AG04450 (cell line): Measurements from ENCODE around the gene CLDN16. TPM values are rescaled to one million over a fixed set of nuclear protein-coding genes. Genes with fewer than 3 reads are reported as not detected.

Experiments
- CTCF ChIA-PET: fragments of 300-600, 350-600 bp; formaldehyde crosslinking; extraction: SDS; loops from one replicate; lab custom pipeline; 2022; ENCODE audit warnings: antibody characterized with exemption, inconsistent platforms; lab: Charles Lee
- POLR2A ChIA-PET: fragments of 350-600 bp; formaldehyde crosslinking; extraction: SDS; loops from one replicate; lab custom pipeline; 2021; ENCODE audit warnings: antibody characterized with exemption, inconsistent platforms; lab: Yijun Ruan, JAX
- DNase-seq: peaks from one replicate; pipeline ENCODE4 v3.0.0-alpha.2; 2011; ENCODE audit warnings: low read depth, low spot score
- H3K27ac ChIP-seq: one replicate; pipeline ENCODE4 v1.5.1; 2012; ENCODE audit warnings: low read depth, low read length, control low read depth
- H3K27me3 ChIP-seq: one replicate; pipeline ENCODE4 v1.6.0; 2012; ENCODE audit warnings: low read length; ENCODE audit not compliant: control insufficient read depth, insufficient read depth
- H3K4me3 ChIP-seq: 2 replicates; pipeline ENCODE4 v1.5.1; 2011; ENCODE audit warnings: mild to moderate bottlenecking, low read depth, low read length, control low read depth
- H3K9me3 ChIP-seq: 2 replicates; pipeline ENCODE4 v1.5.1; 2012; ENCODE audit warnings: low read length; ENCODE audit not compliant: control insufficient read depth, insufficient read depth
- CTCF ChIP-seq: IDR thresholded peaks from 2 replicates; pipeline ENCODE4 v1.5.1; 2011; ENCODE audit warnings: low read depth, low read length, control low read depth, inconsistent platforms
- polyA plus RNA-seq: library from polyadenylated mRNA; depleted of rRNA; stranded (reverse); fragments of >200 nt; gene quantifications from 2 replicates; pipeline ENCODE4 v1.2.3, GENCODE V29; 2011

The CLDN16 gene
- polyA plus RNA-seq, 1 experiment, result 0.04 TPM

- DNase-seq, result no peak
- H3K9me3 ChIP-seq, result no peaks in the 10 kb centered on the region
- no peak for TF ChIP-seq CTCF
- CTCF ChIA-PET, result no interaction called here
- no peaks in the 10 kb centered on the region for H3K27me3 ChIP-seq
- no peak overlapping the region for H3K4me3 ChIP-seq
- POLR2A ChIA-PET, result no interaction called here
- no peak overlapping the region for H3K27ac ChIP-seq
Observed at GRCh38 chr3:190362258-190362657, 25.7 kb upstream of the CLDN16 start.

- ChIA-PET CTCF (interaction anchor here (0.8 to 2.1 kb wide), 3 partner anchors 11 to 44 kb away, joined by 4 to 7 read pairs (median 5); partner anchors contain the start of gene CLDN1), POLR2A (no interaction called here)
- Histone ChIP-seq H3K4me3 (no peak overlapping the region), H3K27ac (no peak overlapping the region), H3K9me3 (no peaks in the 10 kb centered on the region), H3K27me3 (no peaks in the 10 kb centered on the region)
- DNase-seq, result no peak
- no peak for TF ChIP-seq CTCF
Observed at GRCh38 chr3:190366133-190366532, 21.8 kb upstream of the CLDN16 start.

GRCh38 chr3:190368881-190369280, 19.1 kb upstream of the CLDN16 start:
- no peak for DNase-seq
- POLR2A ChIA-PET, result no interaction called here
- no peak for TF ChIP-seq CTCF
- H3K27me3 ChIP-seq, result no peaks in the 10 kb centered on the region
- CTCF ChIA-PET, result interaction anchor here (1.0 to 2.4 kb wide), 3 partner anchors 46 to 407 kb away, joined by 3 to 5 read pairs (median 5); partner anchors contain the start of gene CLDN1
- H3K4me3 ChIP-seq, result no peak overlapping the region
- no peak overlapping the region for H3K27ac ChIP-seq
- H3K9me3 ChIP-seq, result no peaks in the 10 kb centered on the region

- Histone ChIP-seq H3K4me3 (no peak overlapping the region), H3K9me3 (no peaks in the 10 kb centered on the region), H3K27me3 (no peaks in the 10 kb centered on the region), H3K27ac (no peak overlapping the region)
- ChIA-PET POLR2A (interaction anchor here (0.6 kb wide), 1 partner anchor 217 kb away, joined by 3 read pairs; no protein-coding TSS in a partner anchor), CTCF (interaction anchor here (1.2 to 2.4 kb wide), 3 partner anchors 17 to 408 kb away, joined by 3 to 5 read pairs (median 5); partner anchors contain the start of gene CLDN1)
- no peak for TF ChIP-seq CTCF
- DNase-seq, result no peak
Observed at GRCh38 chr3:190369668-190370295, 18.2 kb upstream of the CLDN16 start.

- H3K9me3 ChIP-seq, result no peaks in the 10 kb centered on the region
- H3K27ac ChIP-seq, result no peak overlapping the region
- CTCF ChIA-PET, result interaction anchor here (1.2 to 2.4 kb wide), 3 partner anchors 18 to 409 kb away, joined by 3 to 5 read pairs (median 5); partner anchors contain the start of gene CLDN1
- POLR2A ChIA-PET, result no interaction called here
- no peak overlapping the region for H3K4me3 ChIP-seq
- DNase-seq, result no peak
- H3K27me3 ChIP-seq, result no peaks in the 10 kb centered on the region
- TF ChIP-seq CTCF, result no peak
Observed at GRCh38 chr3:190370369-190370768, 17.6 kb upstream of the CLDN16 start.
